NCI-H1930 (cell line): ENCODE measurements around the gene C1orf159.
"Not testable (repeated sequence)": the region's sequence is repeated elsewhere in the genome, so short reads cannot be mapped to it uniquely, and the experiment has no call there.

Experiments used
- DNase-seq, 2 experiments: peaks; one replicate each; lab custom pipeline; 2025; lab: John Stamatoyannopoulos, UW

The C1orf159 gene

GRCh38 chr1:1067284-1067859, 48.5 kb downstream of the C1orf159 start:
- DNase-seq, result no peak

- DNase-seq, result no peak
Measured at GRCh38 chr1:1066403-1067283, 49.2 kb downstream of the C1orf159 start.

- DNase-seq, result not testable (repeated sequence)
Measured at GRCh38 chr1:1065940-1066304, 50.0 kb downstream of the C1orf159 start.

- no peak for DNase-seq
Measured at GRCh38 chr1:1065265-1065939, 50.5 kb downstream of the C1orf159 start.

GRCh38 chr1:1063945-1064831, 51.7 kb downstream of the C1orf159 start:
- DNase-seq, result peak in 1 of 2 experiments; percentile 33

DNA sequence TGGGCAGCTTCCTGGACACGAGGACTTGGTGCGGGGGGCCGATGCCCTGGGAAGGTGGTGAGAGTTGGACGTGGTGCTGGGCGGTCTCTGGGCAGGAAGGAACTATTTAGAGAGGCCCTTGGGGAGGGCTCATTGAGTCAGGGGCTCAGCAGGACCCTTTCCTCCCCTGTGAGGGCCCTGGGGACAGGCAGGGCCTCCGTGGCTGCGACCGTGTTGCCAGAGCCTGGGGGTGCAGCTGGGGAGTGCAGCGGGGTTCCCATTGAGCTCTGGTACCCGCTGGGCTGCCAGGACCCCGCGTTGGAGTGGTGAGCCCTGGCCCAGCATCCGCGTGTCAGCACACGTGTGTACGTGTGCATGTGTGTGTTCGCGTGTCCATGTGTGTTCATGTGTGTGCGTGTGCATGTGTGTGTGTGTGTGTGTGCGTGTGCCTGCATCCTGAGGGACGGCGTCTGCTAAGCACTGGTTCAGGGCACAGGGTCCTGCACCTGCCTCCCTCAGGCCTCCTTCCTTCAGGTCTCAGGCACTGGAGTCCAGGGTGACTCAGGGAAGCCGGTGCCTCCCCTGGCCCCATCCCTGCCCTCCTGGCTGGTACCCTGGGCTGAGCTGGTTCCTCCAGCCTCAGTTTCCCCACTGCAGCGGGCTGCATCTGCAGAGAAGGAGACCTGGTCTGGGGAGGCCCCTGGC, 52.5 kb downstream of the C1orf159 start:
- no peak for DNase-seq

- DNase-seq, result no peak
Measured at GRCh38 chr1:1062348-1063163, 53.3 kb downstream of the C1orf159 start.

- no peak for DNase-seq
Measured at GRCh38 chr1:1061682-1062345, 54.1 kb downstream of the C1orf159 start.

- no peak for DNase-seq
Measured at GRCh38 chr1:1060281-1061000, 55.4 kb downstream of the C1orf159 start.

DNA sequence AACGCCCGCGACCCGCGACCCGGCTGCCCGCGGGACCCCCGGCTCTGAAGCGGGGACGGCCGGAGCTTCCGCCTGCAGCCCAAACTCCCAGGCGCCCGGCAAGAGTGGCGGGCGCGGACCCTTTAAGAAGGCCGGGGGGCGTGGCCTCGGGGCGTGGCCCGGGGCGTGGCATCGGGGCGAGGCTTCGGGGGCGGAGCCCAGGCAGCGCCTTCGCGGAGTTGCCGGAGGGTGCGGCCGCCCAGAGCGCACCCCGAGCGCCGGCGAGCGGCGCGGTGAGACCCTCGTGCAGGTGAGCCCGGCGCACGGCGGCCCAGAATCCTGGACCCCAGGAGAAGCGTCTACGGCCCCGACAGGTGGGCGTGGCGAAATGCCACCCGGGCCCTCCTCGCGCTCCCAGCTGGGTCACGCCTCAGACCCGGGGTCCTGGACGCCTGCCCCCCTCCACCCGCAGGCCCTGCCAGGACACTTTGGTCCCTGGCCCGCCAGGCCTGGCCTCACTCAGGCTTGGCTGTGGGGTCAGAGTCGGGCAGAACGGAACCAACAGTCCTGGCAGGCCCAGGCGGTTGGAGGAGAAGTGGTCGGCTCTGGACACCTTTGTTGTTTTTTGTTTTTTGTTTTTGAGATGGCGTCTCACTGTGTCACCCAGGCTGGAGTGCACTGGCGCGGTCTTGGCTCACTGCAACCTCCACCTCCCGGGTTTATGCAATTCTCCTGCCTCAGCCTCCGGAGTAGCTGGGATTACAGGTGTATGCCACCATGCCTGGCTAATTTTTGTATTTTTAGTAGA, 56.2 kb downstream of the C1orf159 start:
- DNase-seq, result peak; percentile 53 to 93

GRCh38 chr1:1058921-1059493, 56.9 kb downstream of the C1orf159 start:
- DNase-seq, result peak; percentile 52 to 84

DNA sequence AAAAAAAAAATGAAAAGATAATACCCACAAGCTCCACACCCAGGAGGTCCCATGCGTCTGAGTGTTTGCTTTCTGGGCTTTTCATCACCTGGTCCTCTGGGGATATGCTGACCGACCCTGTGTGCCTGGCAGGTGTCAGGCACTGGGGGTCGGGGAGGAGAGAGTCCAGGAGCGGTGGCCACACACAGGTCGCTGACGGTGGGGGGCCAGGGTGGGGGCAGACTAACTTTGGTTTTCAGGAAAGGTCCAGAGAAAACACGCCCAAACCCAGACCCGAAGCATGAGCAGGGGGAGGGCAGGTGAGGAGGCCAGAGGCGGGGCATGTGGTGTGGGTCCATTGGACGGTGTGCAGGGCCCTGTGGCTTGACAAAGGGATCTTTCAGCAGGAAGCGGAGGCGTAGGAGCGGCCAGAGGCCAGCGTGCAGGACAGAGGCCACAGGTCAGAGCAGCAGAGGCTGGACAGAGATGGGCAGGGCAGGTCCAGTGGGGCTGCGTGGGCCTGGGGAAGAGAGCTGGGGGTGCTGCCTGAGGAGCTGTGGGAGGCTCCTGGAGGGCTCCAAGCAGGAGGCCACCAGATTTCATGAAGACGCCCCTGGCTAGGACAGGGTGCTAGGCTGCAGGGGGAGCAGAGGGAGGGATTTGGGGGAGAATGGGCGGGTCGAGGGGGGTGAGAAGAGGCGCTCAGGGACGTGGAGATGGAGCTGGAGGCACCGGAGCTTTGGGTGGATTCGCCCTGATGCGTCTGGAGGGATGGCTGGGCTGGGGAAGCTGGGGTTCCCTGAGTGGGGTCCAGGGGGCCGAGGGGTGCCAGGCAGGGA, 57.6 kb downstream of the C1orf159 start:
- no peak for DNase-seq

GRCh38 chr1:1057769-1058087, 58.2 kb downstream of the C1orf159 start:
- not testable (repeated sequence) for DNase-seq

DNA sequence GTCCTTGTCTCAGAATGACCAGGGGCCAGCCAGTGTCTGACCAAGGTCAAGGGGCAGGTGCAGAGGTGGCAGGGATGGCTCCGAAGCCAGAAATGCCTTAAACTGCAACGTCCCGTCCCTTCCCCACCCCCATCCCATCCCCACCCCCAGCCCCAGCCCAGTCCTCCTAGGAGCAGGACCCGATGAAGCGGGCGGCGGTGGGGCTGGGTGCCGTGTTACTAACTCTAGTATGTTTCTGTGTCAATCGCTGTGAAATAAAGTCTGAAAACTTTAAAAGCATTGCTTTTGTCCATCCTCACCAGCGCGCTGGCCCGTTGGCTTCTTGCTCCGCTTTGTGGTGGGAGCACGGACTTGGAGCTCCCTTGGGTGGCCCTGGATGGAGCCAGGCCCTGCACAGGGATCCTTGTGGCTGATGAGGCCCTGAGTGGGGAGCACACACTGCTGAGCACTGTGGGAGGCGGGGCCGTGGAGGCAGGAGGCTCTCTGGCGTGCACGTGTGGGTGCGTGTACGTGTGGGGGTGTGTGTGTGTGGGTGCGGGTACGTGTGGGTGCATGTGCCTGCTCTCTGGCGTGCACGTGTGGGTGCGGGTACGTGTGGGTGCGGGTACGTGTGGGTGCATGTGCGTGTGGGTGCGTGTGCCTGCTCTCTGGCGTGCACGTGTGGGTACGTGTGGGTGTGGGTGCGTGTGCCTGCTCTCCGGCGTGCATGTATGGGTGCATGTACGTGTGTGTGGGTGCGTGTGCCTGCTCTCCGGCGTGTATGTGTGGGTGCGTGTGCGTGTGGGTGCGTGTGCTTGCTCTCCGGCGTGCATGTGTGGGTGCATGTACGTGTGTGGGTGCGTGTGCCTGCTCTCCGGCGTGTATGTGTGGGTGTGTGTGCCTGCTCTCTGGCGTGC, 59.8 kb downstream of the C1orf159 start:
- DNase-seq, result no peak

DNA sequence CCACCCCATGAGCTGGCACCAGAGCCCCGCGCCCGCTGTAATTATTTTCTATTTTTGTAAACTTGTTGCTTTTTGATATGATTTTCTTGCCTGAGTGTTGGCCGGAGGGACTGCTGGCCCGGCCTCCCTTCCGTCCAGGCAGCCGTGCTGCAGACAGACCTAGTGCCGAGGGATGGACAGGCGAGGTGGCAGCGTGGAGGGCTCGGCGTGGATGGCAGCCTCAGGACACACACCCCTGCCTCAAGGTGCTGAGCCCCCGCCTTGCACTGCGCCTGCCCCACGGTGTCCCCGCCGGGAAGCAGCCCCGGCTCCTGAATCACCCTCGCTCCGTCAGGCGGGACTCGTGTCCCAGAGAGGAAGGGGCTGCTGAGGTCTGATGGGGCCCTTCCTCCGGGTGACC, 60.9 kb downstream of the C1orf159 start:
- no peak for DNase-seq

GRCh38 chr1:1054099-1054700, 61.7 kb downstream of the C1orf159 start:
- no peak for DNase-seq
